Cardiac muscle cell (in vitro differentiated cells and primary cell): Measurements from ENCODE around the gene ACTR1A. TPM values are rescaled to one million over a fixed set of nuclear protein-coding genes. Genes with fewer than 3 reads are reported as not detected.
"Not testable (repeated sequence)": the region's sequence is repeated elsewhere in the genome, so short reads cannot be mapped to it uniquely, and the experiment has no call there.

Experiments
- DNase-seq, 2 donors: peaks; one replicate each; pipeline versions ENCODE4 v3.0.0 to v3.0.0-alpha.2; 2010 to 2017; ENCODE audit warnings: low read depth in 1 of 2, low spot score in 1 of 2
- H3K27ac ChIP-seq: fragments of 200-600 bp; sonication (generic); 2 replicates; pipeline ENCODE4 v1.5.1; 2016
- H3K27me3 ChIP-seq: fragments of 200-600 bp; sonication (generic); 2 replicates; pipeline ENCODE4 v1.6.0; 2016; ENCODE audit warnings: control low read depth
- H3K36me3 ChIP-seq: fragments of 200-600 bp; sonication (generic); 2 replicates; pipeline ENCODE4 v1.5.1; 2016; ENCODE audit warnings: control low read depth
- H3K4me1 ChIP-seq: fragments of 200-600 bp; sonication (generic); 2 replicates; pipeline ENCODE4 v1.8.1; 2017; ENCODE audit warnings: low read depth, mild to moderate bottlenecking, mixed run types
- H3K4me3 ChIP-seq: fragments of 200-600 bp; sonication (generic); 2 replicates; pipeline ENCODE4 v1.5.1; 2016; ENCODE audit warnings: mild to moderate bottlenecking
- H3K9me3 ChIP-seq: fragments of 200-600 bp; sonication (generic); 2 replicates; pipeline ENCODE4 v1.5.1; 2017; ENCODE audit warnings: low read depth, mild to moderate bottlenecking, control low read depth
- CTCF ChIP-seq: IDR thresholded peaks from 2 replicates; pipeline ENCODE4 v1.5.1; 2012; ENCODE audit warnings: low read depth, mild to moderate bottlenecking, low read length
- polyA plus RNA-seq: library from polyadenylated mRNA; unstranded; fragments of >200 nt; fragmentation: Nextera tagmentation; extraction: Ambion mirVana; gene quantifications from 2 replicates; pipeline ENCODE4 v1.2.1, GENCODE V29; 2016
- total RNA-seq: library from RNA; depleted of rRNA; stranded (reverse); fragments of >200 nt; gene quantifications from 2 replicates; pipeline ENCODE4 v1.2.3, GENCODE V29; 2016

The ACTR1A gene
- total and polyA plus RNA-seq, 2 experiments from 2014 or later, result 135 to 165 TPM

DNA sequence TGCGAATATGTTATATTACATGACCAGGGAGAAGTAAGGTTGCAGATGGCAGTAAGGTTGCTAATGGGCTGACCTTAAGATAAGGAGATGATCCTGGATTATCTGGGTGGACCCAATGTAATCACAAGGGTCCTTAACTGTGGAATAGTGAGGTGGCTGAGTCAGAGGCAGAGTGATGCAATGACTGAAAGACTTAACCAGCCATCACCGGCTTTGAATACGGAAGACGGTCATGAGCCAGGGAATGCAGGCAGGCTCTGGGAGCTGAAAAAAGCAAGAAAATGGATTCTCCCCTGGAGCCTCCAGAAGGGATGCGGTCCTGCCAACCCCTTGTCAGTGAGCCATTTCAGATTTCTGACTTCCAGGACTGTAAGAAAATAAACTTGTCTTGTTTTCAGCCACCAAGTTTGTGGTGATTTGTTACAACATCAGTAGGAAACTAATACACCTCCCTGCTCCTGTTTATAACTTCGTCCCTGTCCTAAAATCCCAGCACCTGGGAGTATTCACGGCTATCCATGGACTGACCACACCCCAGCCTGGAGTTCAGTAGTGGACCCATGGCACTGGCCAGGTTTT lies 46.5 kb downstream of the ACTR1A start:
- no peaks in the 10 kb centered on the region for H3K9me3 ChIP-seq
- DNase-seq, result peak in 1 of 2 donors; percentile 92
- H3K27me3 ChIP-seq, result no peaks in the 10 kb centered on the region
- no peaks in the 10 kb centered on the region for H3K36me3 ChIP-seq
- H3K4me3 ChIP-seq, result no peak overlapping the region
- H3K27ac ChIP-seq, result no peak overlapping the region
- no peaks in the 10 kb centered on the region for H3K4me1 ChIP-seq
- no peak for TF ChIP-seq CTCF

- H3K27me3 ChIP-seq, H3K36me3 ChIP-seq, H3K27ac ChIP-seq, H3K4me3 ChIP-seq, DNase-seq, H3K4me1 ChIP-seq, H3K9me3 ChIP-seq: not testable (repeated sequence)
Measured at GRCh38 chr10:102454662-102455487, 47.6 kb downstream of the ACTR1A start.

DNA sequence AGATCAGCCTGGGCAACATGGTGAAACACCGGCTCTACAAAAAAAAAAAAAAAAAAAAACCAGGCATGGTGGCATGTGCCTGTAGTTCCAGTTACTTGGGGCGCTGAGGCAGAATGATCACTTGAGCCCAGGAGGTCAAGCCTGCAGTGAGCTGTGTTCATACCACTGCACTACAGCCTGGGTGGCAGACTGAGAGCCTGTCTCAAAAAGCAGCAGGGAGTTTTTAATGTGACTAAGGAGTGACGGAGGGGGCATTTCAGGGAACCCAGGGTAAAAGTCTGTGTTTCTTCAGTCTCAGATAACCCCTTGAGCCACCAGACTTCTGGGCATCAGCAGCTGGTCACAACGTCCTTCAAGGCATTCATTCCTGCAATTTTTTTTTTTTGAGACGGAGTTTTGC lies 49.0 kb downstream of the ACTR1A start:
- no peaks in the 10 kb centered on the region for H3K36me3 ChIP-seq
- H3K4me1 ChIP-seq, result peaks cover 4% of the 10 kb centered on the region
- no peak for DNase-seq
- no peaks in the 10 kb centered on the region for H3K9me3 ChIP-seq
- no peak overlapping the region for H3K4me3 ChIP-seq
- no peak for TF ChIP-seq CTCF
- no peak overlapping the region for H3K27ac ChIP-seq
- no peaks in the 10 kb centered on the region for H3K27me3 ChIP-seq

DNA sequence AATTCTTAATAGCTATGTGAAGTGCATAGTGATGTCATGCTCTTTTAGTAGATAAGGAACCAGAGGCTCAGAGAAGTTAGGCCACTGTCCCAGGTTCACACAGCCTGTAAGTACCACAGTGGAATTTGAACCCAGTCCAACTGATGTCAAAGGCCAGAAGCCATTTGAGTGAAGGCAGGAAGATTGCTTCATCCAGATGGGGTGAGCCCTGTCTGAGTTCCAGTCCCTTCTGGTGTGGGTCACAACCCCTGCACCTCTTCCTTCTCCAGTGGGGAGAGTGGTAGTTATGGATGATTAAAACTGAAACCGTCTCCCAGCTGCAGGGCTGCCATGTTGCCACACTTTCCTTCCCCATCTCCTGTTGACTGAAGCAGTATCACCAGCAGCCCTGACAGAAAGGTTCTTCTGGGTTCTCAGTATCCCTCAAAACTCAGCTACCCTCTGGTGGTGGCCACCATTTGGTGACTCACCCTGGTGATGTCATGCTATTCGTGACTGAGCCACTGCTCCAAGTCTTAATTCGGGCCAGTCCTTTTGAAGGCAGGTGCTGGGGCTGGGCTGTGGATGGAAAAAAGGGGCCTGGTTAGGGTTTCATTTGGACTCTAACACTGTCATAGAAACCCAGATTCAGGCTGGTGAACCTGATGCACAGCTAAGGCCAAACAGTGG lies 49.7 kb downstream of the ACTR1A start:
- H3K4me1 ChIP-seq, result peaks cover 4% of the 10 kb centered on the region
- H3K27ac ChIP-seq, result no peak overlapping the region

DNA sequence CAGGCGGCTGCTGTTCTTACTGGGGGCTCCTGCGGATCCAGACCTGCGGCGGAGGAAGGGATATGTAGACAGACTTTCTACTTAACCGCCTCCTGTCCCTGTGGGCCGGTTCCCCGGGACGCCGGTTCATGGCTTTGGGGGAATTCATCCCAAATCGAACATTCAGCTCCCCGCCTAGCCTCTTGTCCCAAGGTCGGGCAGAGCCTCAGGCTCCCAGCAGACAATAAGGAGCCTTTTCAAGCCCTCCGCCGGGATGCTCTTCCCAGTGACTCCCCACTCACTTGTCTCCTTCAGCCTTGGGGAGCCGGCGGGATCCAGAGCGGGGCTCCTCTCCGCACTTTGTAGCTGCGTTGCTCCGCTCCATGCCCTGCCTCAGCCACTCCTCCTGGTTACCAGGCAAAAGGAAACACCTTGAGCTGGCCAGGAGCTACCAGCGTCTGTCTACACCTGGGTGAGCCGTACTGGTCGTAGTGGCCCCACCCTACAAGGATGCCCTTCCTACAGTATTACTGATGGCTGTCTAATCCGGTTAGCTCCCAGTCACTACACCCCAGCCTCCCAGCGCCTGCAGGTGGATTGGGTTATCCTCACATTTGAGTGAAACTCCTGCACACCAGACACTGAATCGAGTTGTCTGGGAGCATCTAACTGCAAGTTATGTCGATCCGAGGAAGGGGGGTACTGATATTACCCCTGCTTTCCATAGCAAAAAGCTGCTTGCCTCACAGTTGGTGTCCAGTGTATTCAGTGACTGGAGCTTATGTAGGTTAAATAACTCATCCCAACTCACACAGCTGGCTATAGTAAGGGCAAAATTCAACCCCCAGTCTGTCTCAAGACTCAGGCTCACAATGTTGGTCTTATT lies 51.2 kb downstream of the ACTR1A start, which contains the start of gene C10orf95:
C10orf95 (minus strand) TSS at position 439 of the 865 bp plus-strand sequence. CDS start 450 bp downstream, outside the sequence.
- peak within 1 kb of the TSS; percentile 89 for H3K4me3 ChIP-seq
- no peak for TF ChIP-seq CTCF
- no peaks in the 10 kb centered on the region for H3K27me3 ChIP-seq
- H3K4me1 ChIP-seq, result peaks cover 4% of the 10 kb centered on the region
- peak within 1 kb of the TSS; percentile 67 for H3K27ac ChIP-seq
- no peaks in the 10 kb centered on the region for H3K9me3 ChIP-seq
- H3K36me3 ChIP-seq, result no peaks in the 10 kb centered on the region
- DNase-seq, result no peak

More for the DNA sequence above, 49.7 kb downstream of the ACTR1A start:
- DNase-seq, result peak in 1 of 2 donors; percentile 51
- Histone ChIP-seq H3K4me3 (no peak overlapping the region), H3K27me3 (no peaks in the 10 kb centered on the region), H3K9me3 (no peaks in the 10 kb centered on the region), H3K36me3 (no peaks in the 10 kb centered on the region)
- TF ChIP-seq CTCF, result no peak
